ENCODE measurements around the gene MUC6. TPM values are rescaled to one million over a fixed set of nuclear protein-coding genes. Genes with fewer than 3 reads are reported as not detected.

The MUC6 gene
- total RNA-seq, 2 donors from 2014 or later = 13.1 TPM; not detected in 1

DNA sequence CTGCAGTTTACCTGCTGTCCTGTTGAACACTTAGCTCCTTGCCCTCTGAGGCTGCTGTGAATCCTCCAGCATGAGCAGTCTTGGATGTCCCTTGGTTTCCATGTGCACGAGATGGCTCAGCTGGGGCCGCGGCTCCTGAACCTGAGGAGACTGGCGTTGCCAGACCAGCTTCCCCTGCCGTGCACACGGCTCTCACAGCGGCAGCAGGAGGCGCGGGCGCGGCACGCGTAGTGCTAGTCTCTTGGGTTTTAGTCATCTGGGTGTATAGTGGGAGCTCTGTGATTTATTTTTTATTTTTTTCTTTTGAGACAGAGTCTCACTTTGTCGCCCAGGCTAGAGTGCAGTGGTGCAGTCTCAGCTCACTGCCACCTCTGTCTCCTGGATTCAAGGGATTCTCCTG, 54.8 kb downstream of the MUC6 start:
- H3K4me3 ChIP-seq = no peak overlapping the region
- TF ChIP-seq, protein P1, sequence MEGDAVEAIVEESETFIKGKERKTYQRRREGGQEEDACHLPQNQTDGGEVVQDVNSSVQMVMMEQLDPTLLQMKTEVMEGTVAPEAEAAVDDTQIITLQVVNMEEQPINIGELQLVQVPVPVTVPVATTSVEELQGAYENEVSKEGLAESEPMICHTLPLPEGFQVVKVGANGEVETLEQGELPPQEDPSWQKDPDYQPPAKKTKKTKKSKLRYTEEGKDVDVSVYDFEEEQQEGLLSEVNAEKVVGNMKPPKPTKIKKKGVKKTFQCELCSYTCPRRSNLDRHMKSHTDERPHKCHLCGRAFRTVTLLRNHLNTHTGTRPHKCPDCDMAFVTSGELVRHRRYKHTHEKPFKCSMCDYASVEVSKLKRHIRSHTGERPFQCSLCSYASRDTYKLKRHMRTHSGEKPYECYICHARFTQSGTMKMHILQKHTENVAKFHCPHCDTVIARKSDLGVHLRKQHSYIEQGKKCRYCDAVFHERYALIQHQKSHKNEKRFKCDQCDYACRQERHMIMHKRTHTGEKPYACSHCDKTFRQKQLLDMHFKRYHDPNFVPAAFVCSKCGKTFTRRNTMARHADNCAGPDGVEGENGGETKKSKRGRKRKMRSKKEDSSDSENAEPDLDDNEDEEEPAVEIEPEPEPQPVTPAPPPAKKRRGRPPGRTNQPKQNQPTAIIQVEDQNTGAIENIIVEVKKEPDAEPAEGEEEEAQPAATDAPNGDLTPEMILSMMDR (IDR thresholded peaks at IDR 0.05) = no peak
- H3K27me3 ChIP-seq (replicated peaks; ENCODE audit: insufficient read depth) = no peaks in the 10 kb centered on the region
- H3K27ac ChIP-seq = no peak overlapping the region
- DNase-seq (ENCODE audit: low spot score) (no peak), ATAC-seq (ENCODE audit: insufficient number of reproducible peaks, low FRiP score, low read depth) (no peak)
- H3K4me1 ChIP-seq (ENCODE audit: control insufficient read depth in 1 of 2, low read depth in 2 of 2) = peaks cover 0 to 12% of the 10 kb centered on the region in 2 donors
- H3K9me3 ChIP-seq = no peaks in the 10 kb centered on the region
- H3K36me3 ChIP-seq = peaks cover 58% of the 10 kb centered on the region

DNA sequence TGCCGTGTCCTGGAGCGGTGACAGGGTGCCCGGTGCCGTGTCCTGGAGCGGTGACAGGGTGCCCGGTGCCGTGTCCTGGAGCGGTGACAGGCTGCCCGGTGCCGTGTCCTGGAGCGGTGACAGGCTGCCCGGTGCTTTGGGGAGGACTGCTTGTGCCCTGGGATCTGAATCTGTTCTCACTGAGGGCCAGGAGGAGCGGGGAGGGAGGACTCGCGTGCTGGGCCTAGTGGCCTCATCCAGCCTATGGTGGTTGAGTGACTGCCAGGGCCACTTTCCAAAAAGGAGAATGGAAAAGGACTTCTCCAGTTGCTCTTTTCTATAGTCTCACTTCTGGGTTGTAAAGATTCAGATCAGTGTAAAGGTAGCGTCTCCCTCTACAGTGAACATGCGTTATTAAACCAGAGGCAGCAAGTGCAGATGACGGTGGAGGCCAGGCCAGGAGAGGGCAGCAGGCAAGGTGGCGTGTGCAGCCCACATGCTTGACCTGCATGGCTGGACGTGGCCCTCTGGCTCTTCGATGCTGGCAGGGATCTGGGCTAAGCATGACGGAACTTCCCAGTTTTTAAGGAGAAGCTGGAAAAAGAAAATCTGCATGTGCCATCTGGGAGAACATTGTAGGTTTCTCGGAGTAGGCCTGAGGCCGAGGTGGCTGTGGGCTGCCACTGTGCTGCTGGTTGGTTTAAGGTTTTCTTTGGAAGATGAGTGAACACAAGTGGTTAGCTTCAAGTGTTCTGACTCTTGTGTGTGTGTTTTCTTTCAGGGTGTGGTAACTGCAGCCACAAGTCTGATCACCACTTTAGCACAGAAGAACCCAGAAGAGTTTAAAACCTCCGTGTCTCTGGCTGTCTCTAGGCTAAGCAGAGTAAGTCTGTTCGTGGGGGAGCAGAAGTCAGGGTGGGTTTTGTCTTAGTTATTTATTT, 55.8 kb downstream of the MUC6 start:
- peak overlapping the region in 1 of 2 donors; percentile 6 for H3K27ac ChIP-seq
- TF ChIP-seq, protein P1 (IDR thresholded peaks at IDR 0.05) = no peak
- ATAC-seq (ENCODE audit: insufficient number of reproducible peaks, low FRiP score, low read depth) (no peak), DNase-seq (ENCODE audit: low spot score) (no peak)
- peaks cover 0 to 12% of the 10 kb centered on the region in 2 donors for H3K4me1 ChIP-seq (ENCODE audit: control insufficient read depth in 1 of 2, low read depth in 2 of 2)
- peaks cover 56% of the 10 kb centered on the region for H3K36me3 ChIP-seq
- no peak overlapping the region for H3K4me3 ChIP-seq
- no peaks in the 10 kb centered on the region for H3K9me3 ChIP-seq
- no peaks in the 10 kb centered on the region for H3K27me3 ChIP-seq (replicated peaks; ENCODE audit: insufficient read depth)

DNA sequence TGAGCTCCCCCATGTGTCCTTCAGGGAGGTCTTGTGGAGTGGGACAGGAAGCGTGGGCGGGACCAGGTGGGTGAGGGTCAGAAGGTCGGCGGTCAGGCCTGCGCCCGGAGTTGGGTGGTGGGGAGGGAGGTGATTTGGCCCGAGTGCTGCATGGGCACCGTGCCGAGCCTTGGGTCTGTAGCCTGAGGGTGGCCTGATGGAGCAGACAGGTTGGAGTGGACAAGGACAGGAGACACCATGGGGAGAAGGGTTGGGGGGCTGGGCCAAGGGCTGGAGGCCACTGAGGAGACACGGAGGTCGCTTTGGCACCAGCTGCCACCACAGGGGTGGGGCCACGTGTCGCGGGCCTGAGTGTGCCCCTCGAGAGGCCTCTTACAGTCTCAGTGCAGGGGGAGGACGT, 57.7 kb downstream of the MUC6 start:
- H3K4me1 ChIP-seq (ENCODE audit: control insufficient read depth in 1 of 2, low read depth in 2 of 2) = peaks cover 0 to 12% of the 10 kb centered on the region in 2 donors
- H3K36me3 ChIP-seq = peaks cover 49% of the 10 kb centered on the region
- ATAC-seq (ENCODE audit: insufficient number of reproducible peaks, low FRiP score, low read depth) (no peak), DNase-seq (ENCODE audit: low spot score) (no peak)
- TF ChIP-seq, protein P1 (IDR thresholded peaks at IDR 0.05) = no peak
- H3K9me3 ChIP-seq = no peaks in the 10 kb centered on the region
- no peaks in the 10 kb centered on the region for H3K27me3 ChIP-seq (replicated peaks; ENCODE audit: insufficient read depth)
- H3K27ac ChIP-seq = no peak overlapping the region
- no peak overlapping the region for H3K4me3 ChIP-seq

DNA sequence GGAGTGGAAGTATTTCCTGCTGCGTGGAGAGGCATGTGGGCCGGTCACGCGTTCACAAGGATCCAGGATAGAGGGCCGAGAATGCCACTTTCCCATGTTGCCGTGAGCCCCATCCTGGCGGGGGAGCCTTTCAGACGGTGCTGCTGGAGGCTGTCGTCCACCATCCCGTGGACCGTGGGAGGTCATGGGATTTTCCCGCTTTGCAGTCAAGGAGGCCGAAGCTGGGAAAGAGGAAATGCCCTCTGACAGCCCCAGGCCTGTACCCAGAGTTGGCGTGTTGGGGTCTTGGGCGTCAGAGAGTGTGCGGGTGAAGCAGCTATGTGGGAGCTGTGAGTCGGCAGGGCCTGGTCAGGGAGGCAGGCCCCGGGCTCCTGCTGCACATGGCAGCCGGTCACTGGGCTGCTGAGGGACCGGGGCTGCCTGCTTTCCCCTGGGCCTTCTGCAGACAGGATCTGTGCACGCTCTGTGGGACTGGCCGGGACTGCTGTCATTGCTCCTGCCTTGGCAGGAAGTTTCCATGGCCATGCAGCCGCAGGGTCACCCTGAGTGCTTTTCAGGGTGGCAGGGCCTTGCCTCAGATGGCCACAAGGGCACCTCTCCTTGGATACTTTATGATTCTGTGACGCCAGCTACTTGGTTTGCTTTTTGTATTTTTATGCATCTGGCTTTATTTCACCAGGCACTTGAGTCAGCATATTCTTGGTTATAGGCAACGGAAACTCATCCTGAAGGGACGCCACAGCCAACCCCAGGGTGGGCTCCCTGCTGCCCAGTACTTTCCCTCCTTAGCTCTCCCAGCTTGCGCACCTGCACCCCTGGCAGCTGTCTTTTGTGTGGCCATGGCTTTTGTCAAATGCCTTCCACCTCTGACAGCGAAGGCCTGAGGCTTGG, 58.4 kb downstream of the MUC6 start:
- Histone ChIP-seq H3K4me1 (ENCODE audit: control insufficient read depth in 1 of 2, low read depth in 2 of 2) (peaks cover 0 to 12% of the 10 kb centered on the region in 2 donors), H3K9me3 (no peaks in the 10 kb centered on the region), H3K36me3 (peaks cover 50% of the 10 kb centered on the region), H3K27ac (no peak overlapping the region), H3K27me3 (replicated peaks; ENCODE audit: insufficient read depth) (no peaks in the 10 kb centered on the region), H3K4me3 (no peak overlapping the region)
- TF ChIP-seq, protein P1 (IDR thresholded peaks at IDR 0.05) = no peak
- ATAC-seq (ENCODE audit: insufficient number of reproducible peaks, low FRiP score, low read depth) = no peak
- DNase-seq (ENCODE audit: low spot score) = no peak
